Measurements from ENCODE around the gene RHOB. TPM values are rescaled to one million over a fixed set of nuclear protein-coding genes. Genes with fewer than 3 reads are reported as not detected.

The RHOB gene
- total RNA-seq, 4 donors from 2014 or later: 1,356 to 1,875 (median 1,699) TPM

DNA sequence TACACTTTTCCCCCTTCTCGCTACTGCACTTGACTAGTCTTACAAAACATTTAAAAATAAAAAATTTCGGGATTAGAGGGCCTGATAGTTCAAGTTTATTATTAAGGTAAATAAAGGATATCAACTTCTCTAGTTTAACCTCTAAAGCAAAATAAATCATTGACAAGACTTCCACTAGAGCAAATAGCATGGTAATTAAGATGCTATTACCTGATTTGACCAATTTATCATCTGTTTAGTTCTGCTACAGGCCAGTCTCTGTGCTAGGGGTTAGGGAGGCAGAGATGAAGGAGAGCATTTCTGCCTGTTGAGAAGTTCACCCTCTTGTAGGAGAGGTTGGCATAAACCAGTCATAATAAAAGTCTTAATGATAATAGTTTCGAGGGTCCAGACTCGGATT, 34.0 kb downstream of the RHOB start:
- DNase-seq (ENCODE audit: low spot score in 2 of 2): no peak
- peaks cover 0 to 46% (median 26%) of the 10 kb centered on the region in 4 donors for H3K4me1 ChIP-seq
- WGBS, 2 donors: 64 to 78% methylated on average over 4 of the region's 4 CpGs
- no peaks in the 10 kb centered on the region for H3K36me3 ChIP-seq
- TF ChIP-seq EP300 (IDR thresholded peaks at IDR 0.05): no peak
- TF ChIP-seq, protein P1, sequence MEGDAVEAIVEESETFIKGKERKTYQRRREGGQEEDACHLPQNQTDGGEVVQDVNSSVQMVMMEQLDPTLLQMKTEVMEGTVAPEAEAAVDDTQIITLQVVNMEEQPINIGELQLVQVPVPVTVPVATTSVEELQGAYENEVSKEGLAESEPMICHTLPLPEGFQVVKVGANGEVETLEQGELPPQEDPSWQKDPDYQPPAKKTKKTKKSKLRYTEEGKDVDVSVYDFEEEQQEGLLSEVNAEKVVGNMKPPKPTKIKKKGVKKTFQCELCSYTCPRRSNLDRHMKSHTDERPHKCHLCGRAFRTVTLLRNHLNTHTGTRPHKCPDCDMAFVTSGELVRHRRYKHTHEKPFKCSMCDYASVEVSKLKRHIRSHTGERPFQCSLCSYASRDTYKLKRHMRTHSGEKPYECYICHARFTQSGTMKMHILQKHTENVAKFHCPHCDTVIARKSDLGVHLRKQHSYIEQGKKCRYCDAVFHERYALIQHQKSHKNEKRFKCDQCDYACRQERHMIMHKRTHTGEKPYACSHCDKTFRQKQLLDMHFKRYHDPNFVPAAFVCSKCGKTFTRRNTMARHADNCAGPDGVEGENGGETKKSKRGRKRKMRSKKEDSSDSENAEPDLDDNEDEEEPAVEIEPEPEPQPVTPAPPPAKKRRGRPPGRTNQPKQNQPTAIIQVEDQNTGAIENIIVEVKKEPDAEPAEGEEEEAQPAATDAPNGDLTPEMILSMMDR (IDR thresholded peaks at IDR 0.05): no peak
- no peak for TF ChIP-seq POLR2A (IDR thresholded peaks at IDR 0.05)
- H3K27ac ChIP-seq: peak overlapping the region in 1 of 4 donors; percentile 91
- no peak overlapping the region for H3K4me3 ChIP-seq
- H3K9me3 ChIP-seq: no peaks in the 10 kb centered on the region
- H3K27me3 ChIP-seq: no peaks in the 10 kb centered on the region

DNA sequence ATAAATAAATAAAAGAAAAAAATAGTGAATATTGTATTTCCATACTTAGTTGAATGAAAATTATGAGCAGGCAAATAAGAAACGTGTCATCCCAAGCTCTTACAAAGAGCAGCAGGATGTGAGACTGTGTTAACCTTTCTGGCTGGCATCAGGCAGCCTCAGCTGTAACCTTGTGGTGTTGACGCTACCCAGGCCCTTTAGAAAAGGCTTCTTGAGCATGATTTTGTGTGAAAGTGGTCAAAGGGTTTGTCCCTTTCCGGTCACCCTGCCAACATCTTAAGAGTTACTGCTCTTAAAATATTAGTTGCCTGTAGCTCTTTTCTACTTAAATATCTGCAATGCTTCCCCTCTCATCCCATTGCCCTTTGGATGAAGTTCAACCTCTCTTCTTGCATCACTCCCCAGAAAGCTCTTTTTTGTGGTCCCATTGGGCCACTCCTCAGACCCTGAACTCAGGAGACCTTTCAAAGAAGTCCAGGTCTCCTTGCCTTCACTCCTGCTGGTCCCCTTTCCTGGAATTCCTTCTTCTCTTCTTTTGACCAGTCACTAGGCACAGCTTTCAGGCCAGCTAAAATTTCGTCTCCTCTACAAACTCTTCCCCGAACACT, 35.0 kb downstream of the RHOB start:
- Histone ChIP-seq H3K27ac (peak overlapping the region; percentile 35 to 91 (median 66)), H3K9me3 (no peaks in the 10 kb centered on the region), H3K4me3 (no peak overlapping the region), H3K36me3 (no peaks in the 10 kb centered on the region), H3K27me3 (no peaks in the 10 kb centered on the region), H3K4me1 (peaks cover 0 to 47% (median 26%) of the 10 kb centered on the region in 4 donors)
- WGBS, 2 donors: 77 to 81% methylated on average over 5 of the region's 5 CpGs
- DNase-seq (ENCODE audit: low spot score in 2 of 2): no peak
- TF ChIP-seq, protein P1 (IDR thresholded peaks at IDR 0.05): no peak
- no peak for TF ChIP-seq EP300 (IDR thresholded peaks at IDR 0.05)
- TF ChIP-seq POLR2A (IDR thresholded peaks at IDR 0.05): no peak

DNA sequence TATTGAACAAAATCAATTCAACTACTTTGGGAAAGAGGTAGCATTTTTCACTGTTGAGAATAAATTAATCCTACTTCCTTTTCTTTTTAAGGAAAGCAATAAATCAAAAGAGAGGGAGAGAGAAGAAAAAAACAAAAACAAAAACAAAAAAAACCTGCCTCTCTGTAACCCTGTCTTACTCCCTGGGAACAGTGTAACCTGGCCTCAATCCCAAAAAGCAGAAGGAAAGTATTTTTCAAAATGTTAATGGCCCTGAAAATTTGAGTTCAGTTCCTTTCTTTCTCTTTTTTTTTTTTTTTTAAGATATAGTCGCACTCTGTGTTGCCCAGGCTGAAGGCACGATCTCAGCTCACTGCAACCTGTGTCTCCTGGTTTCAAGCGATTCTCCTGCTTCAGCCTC, 35.9 kb downstream of the RHOB start:
- H3K4me3 ChIP-seq: no peak overlapping the region
- DNase-seq (ENCODE audit: low spot score in 2 of 2): no peak
- WGBS, 2 donors: 71 to 81% methylated on average over 3 of the region's 3 CpGs
- no peaks in the 10 kb centered on the region for H3K9me3 ChIP-seq
- no peaks in the 10 kb centered on the region for H3K27me3 ChIP-seq
- no peaks in the 10 kb centered on the region for H3K36me3 ChIP-seq
- TF ChIP-seq POLR2A (IDR thresholded peaks at IDR 0.05): no peak
- peaks cover 0 to 52% (median 26%) of the 10 kb centered on the region in 4 donors for H3K4me1 ChIP-seq
- peak overlapping the region; percentile 35 to 91 (median 66) for H3K27ac ChIP-seq

DNA sequence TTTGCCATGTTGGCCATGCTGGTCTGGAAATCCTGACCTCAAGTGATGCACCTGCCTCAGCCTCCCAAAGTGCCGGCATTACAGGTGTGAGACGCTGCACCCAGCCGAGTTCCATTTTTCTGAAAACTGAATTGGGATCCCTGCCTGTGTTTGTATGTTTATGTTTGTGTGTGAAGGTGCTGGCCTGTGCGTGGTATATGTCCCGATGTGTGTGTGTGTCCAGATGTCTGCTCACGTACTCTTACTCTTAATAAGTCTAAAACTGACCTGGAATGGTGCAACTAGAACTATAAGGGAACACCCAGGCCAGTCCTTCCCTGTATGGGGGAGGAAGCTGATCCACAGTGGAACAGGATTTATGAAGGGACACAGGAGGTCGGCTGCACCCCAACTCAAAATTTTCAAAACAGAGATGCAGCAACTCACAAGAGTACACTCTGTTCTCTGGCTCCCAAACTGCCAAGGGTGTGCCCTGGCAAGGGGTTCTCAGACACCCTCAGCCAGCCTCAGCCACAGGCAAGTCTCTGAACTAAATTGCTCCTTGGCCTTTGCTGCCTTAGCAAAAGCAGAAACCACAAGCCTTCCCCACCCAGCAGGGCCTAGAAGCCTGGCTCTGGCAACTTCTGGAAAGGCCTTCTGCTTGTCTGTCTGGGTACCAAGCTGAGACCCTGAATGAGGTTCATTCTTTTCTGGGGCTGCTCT, 36.5 kb downstream of the RHOB start:
- Histone ChIP-seq H3K4me3 (no peak overlapping the region), H3K4me1 (peaks cover 0 to 58% (median 27%) of the 10 kb centered on the region in 4 donors), H3K36me3 (no peaks in the 10 kb centered on the region), H3K27ac (peak overlapping the region; percentile 63 to 91 (median 79)), H3K9me3 (no peaks in the 10 kb centered on the region), H3K27me3 (no peaks in the 10 kb centered on the region)
- WGBS, 2 donors: 77 to 79% methylated on average over 7 of the region's 7 CpGs
- TF ChIP-seq EP300 (IDR thresholded peaks at IDR 0.05) (peak; percentile 95 to 98), POLR2A (IDR thresholded peaks at IDR 0.05) (no peak)
- TF ChIP-seq, protein P1 (IDR thresholded peaks at IDR 0.05): no peak
- DNase-seq (ENCODE audit: low spot score in 2 of 2): peak; percentile 73

DNA sequence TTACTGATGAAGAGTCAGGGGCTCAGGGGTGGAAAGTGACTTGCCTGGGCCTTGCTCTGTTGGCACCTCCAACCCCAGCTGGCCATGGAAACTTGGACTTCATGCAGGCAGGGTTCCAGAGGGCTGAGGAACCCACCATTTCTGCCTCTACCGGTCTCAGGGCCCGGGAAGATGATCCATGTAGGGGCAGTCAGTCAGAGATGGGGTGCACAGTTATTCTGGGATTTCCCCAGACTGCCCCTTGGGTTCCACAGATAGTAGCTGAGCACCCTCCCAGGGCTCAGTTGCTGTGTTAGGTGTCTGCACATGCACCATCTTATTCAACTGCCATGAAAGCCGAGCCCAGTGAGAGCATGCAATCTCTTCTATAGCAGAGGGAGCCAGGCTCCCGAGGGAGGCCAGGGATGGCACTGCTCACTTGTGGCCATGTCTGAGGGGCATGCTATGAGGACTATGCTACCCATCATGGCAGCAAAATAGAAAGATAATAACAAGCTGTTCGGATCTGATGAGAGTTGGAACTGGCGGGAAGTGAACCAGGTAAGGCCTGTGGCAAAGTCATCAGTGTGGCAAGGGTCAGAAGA, 37.3 kb downstream of the RHOB start:
- WGBS, 2 donors: 95 to 98% methylated on average over 5 to 6 of the region's 6 CpGs
- no peak overlapping the region for H3K4me3 ChIP-seq
- no peak for DNase-seq (ENCODE audit: low spot score in 2 of 2)
- H3K27ac ChIP-seq: peak overlapping the region; percentile 63 to 91 (median 79)
- no peak for TF ChIP-seq EP300 (IDR thresholded peaks at IDR 0.05)
- TF ChIP-seq POLR2A (IDR thresholded peaks at IDR 0.05): no peak
- TF ChIP-seq, protein P1 (IDR thresholded peaks at IDR 0.05): no peak
- peaks cover 0 to 66% (median 28%) of the 10 kb centered on the region in 4 donors for H3K4me1 ChIP-seq
- H3K27me3 ChIP-seq: no peaks in the 10 kb centered on the region
- no peaks in the 10 kb centered on the region for H3K9me3 ChIP-seq
- H3K36me3 ChIP-seq: no peaks in the 10 kb centered on the region

Data from tibial nerve (tissue), 4 donors.